Bronchial epithelial cell (primary cell): Measurements from ENCODE around the gene MYL10. TPM values are rescaled to one million over a fixed set of nuclear protein-coding genes. Genes with fewer than 3 reads are reported as not detected.

Experiments
- DNase-seq: peaks from one replicate; pipeline ENCODE4 v3.0.0-alpha.2; 2010; ENCODE audit warnings: low read depth
- FAIRE-seq: peaks from 2 replicates; lab custom pipeline; 2011; peaks lifted over from hg19 to GRCh38; lab: Jason Lieb, UNC
- H3K27me3 ChIP-seq: 2 replicates; pipeline ENCODE4 v1.5.1; 2011; ENCODE audit warnings: low read length; ENCODE audit not compliant: control insufficient read depth, insufficient read depth
- H3K36me3 ChIP-seq: 2 replicates; pipeline ENCODE4 v1.5.1; 2011; ENCODE audit warnings: low read length; ENCODE audit not compliant: control insufficient read depth, insufficient read depth
- H3K4me3 ChIP-seq: 2 replicates; pipeline ENCODE4 v1.5.1; 2011; ENCODE audit warnings: mild to moderate bottlenecking, low read depth, low read length, control low read depth
- CTCF ChIP-seq: IDR thresholded peaks from 2 replicates; pipeline ENCODE4 v1.5.1; 2011; ENCODE audit warnings: mild to moderate bottlenecking, moderate library complexity, low read length, control low read depth, inconsistent platforms; ENCODE audit not compliant: insufficient read depth, severe bottlenecking
- total RNA-seq: library from RNA; depleted of rRNA; stranded (reverse); fragments of >200 nt; gene quantifications from 2 replicates; pipeline ENCODE4 v1.2.1, GENCODE V29; 2014

MYL10 gene
- total RNA-seq, 1 donor from 2014 or later = not detected

- FAIRE-seq (no peak), DNase-seq (no peak)
- TF ChIP-seq CTCF = peak; percentile 21
- no peak overlapping the region for H3K4me3 ChIP-seq
- H3K36me3 ChIP-seq = no peaks in the 10 kb centered on the region
- H3K27me3 ChIP-seq = peaks cover 1% of the 10 kb centered on the region
Observed at GRCh38 chr7:101669307-101669706, 40.2 kb upstream of the MYL10 start.

GRCh38 chr7:101668726-101669125 lies 39.6 kb upstream of the MYL10 start:
- FAIRE-seq = no peak
- no peak for TF ChIP-seq CTCF
- no peak overlapping the region for H3K4me3 ChIP-seq
- no peak for DNase-seq
- H3K27me3 ChIP-seq = peaks cover 1% of the 10 kb centered on the region
- H3K36me3 ChIP-seq = no peaks in the 10 kb centered on the region

GRCh38 chr7:101667920-101668319 lies 38.8 kb upstream of the MYL10 start:
- FAIRE-seq (no peak), DNase-seq (no peak)
- H3K27me3 ChIP-seq = peaks cover 1% of the 10 kb centered on the region
- no peak overlapping the region for H3K4me3 ChIP-seq
- H3K36me3 ChIP-seq = no peaks in the 10 kb centered on the region
- no peak for TF ChIP-seq CTCF

- Histone ChIP-seq H3K36me3 (no peaks in the 10 kb centered on the region), H3K4me3 (no peak overlapping the region), H3K27me3 (peaks cover 1% of the 10 kb centered on the region)
- no peak for TF ChIP-seq CTCF
- DNase-seq (no peak), FAIRE-seq (no peak)
Observed at GRCh38 chr7:101667399-101667798, 38.3 kb upstream of the MYL10 start.

- H3K36me3 ChIP-seq = no peaks in the 10 kb centered on the region
- FAIRE-seq (no peak), DNase-seq (no peak)
- no peak for TF ChIP-seq CTCF
- H3K4me3 ChIP-seq = no peak overlapping the region
- H3K27me3 ChIP-seq = peaks cover 1% of the 10 kb centered on the region
Observed at GRCh38 chr7:101666741-101667140, 37.6 kb upstream of the MYL10 start.

GRCh38 chr7:101666293-101666692 lies 37.2 kb upstream of the MYL10 start:
- no peak for TF ChIP-seq CTCF
- H3K36me3 ChIP-seq = no peaks in the 10 kb centered on the region
- H3K27me3 ChIP-seq = peaks cover 1% of the 10 kb centered on the region
- no peak for FAIRE-seq
- H3K4me3 ChIP-seq = no peak overlapping the region
- no peak for DNase-seq
